GM21576 (cell line): ENCODE data around the gene KRT6A.
"Not testable (repeated sequence)": the region's sequence is repeated elsewhere in the genome, so short reads cannot be mapped to it uniquely, and the experiment has no call there.

Experiments
- ATAC-seq: cut with Tn5 transposase; IDR thresholded peaks from one replicate; pipeline ENCODE4 v1.9.1; 2021; ENCODE audit warnings: mild to moderate bottlenecking, moderate library complexity; ENCODE audit not compliant: unreplicated experiment

The KRT6A gene

DNA sequence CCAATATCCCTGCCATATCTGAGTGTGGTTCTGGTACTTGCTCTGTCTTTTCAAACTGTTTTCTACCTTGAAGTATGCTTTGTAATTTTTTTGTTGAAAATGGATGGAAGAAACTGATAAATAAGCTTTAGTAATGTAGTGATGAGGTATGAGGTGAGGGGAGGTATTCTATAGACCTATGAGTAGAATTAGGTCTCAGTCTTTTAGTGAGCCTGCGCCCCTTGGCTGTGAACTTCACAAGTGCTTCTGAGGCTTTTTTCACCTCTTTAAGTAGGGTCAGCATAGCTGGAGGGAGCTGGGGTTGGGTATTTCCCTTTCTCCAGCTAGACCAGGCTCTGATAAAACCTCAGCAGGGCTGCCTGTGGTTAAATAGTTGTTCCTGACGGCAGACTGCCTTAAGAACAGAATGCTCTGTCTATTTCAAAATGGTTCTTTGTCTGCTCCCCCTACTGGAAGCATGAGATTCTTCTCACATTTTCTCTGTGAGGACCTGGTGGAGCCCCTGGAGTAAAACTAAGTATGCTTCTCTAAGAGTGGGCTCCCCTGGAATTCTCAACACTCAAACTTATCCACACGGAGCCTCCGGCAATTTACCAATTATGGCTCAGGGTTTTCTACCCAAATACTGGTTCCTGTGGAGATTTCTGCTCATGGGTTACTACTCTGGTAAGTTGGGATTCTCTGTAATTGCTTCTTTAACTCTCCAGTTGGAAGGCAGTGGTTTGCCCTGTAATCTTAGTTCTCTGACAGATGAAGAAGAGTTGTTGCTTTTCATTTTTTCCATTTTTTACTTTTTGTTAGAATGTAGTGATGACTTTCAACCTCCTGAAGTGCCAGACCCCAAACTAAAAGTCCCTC lies 14.0 kb upstream of the KRT6A start:
- ATAC-seq, result no peak

GRCh38 chr12:52502877-52503276 lies 9.8 kb upstream of the KRT6A start:
- no peak for ATAC-seq

DNA sequence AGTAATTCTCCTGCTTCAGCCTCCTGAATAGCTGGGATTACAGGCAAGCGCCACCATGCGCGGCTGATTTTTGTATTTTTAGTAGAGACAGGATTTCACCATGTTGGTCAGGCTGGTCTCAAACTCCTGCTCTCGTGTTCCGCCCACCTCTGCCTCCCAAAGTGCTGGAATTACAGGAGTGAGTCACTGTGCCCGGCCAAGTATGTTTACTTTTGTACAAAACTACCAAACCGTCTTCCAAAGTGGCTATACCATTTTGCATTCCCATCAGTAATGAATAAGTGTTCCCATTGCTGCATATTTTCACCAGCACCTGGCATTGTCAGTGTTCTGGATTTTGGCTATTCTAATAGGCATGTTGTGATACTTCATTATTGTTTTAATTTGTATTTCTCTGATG lies 8.4 kb upstream of the KRT6A start:
- ATAC-seq, result no peak

DNA sequence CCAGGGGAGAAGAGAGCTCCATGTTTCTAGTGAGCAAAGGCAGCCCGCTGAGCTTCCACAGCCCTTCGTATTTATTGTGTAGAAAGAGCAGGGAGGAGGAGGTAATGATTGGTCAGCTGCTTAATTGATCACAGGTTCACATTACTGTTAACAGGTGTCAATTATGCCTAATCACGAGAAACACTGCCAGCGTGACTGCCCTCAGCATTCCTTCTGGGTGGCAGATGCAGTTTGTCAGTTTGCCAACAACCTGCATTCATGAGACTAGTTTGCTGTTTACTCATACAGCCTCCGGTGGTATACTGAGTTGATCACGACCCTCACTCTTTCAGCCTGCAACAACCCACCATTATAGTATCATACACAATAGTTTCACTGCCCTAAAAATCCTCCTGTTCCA lies 7.5 kb upstream of the KRT6A start:
- not testable (repeated sequence) for ATAC-seq

GRCh38 chr12:52499806-52500560 lies 6.9 kb upstream of the KRT6A start:
- ATAC-seq, result no peak

DNA sequence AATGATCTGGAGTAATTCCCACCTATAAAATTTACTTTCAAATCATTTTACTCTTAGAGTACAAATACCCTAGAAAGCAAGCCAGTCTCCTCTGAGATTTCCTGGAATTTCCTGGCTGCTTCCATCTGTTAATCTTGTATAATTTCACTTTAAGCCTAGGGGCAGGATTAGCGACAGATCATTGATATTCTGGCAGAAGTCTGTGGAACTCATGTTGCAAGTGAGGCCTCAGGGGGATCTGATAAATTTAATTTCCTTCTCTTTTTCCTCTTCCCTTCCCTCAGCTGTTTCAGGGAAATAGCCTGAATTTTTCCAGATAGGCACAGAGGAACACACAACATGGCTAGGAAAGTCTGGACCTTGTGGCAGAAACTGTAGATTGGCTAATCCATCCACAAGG lies 5.9 kb upstream of the KRT6A start:
- no peak for ATAC-seq

DNA sequence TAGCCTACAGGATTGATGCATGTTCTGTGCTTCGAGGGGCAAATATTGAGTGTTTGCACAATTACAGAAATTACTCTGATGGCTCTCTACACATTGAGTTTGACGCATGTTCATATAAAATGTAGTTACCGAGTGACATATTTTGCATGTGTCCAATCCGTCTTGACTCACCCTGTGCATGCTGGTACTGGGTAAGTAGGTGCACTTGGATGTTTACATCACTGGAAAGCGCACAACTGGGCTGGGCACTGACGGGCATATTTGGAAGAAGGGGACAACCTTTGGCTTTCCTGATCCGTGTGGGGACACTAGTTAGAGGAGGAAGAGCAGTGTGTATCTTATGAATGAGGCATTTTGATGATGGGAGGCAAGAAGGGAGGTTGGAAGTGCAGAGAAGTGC lies 4.9 kb upstream of the KRT6A start:
- ATAC-seq, result no peak

- ATAC-seq, result no peak
These were observed 3.6 kb upstream of the KRT6A start for GRCh38 chr12:52496590-52497071.

GRCh38 chr12:52496054-52496453 lies 3.0 kb upstream of the KRT6A start:
- no peak for ATAC-seq

DNA sequence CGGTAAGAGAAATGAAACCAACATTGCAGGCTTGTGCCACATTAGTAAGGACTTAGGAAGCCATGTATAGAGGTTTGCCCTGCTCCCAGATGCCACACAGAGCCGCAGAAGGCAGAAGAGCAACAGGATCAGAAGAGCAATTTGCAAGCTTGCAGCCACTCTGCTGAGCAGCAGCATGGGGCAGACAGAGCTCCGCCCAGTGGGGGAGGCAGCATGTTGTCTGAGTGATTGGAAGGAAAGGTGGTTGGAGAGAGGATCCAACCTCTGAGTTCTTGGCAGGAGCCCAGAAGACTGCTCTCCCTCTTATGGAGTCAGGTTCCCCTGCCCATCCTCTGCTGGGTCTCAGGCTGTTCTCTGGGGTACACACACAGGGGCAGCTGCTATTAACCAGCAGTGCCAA lies 2.3 kb upstream of the KRT6A start:
- no peak for ATAC-seq

GRCh38 chr12:52494518-52494917 lies 1.5 kb upstream of the KRT6A start:
- no peak for ATAC-seq

DNA sequence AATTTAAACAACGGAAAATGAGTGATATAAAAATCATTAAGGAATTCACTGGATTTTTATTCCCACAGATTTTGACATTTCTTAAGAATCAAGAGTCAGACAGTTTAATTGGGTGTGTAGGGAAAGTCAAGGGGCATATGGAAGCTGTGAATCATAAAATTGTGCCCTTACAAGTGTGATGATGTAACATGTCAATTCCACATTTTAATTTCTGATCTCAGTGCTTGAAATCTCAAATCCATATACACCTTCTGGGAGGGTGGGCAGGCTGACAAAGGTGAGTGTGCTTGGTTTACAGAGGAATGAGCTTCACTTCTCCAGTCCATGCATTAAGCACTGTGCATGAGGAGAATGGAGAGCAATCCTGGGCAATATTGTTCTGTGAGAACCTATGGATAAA lies 1.0 kb upstream of the KRT6A start:
- ATAC-seq, result no peak

- ATAC-seq, result not testable (repeated sequence)
These were observed 652 bp downstream of the KRT6A start for GRCh38 chr12:52492405-52492804.

DNA sequence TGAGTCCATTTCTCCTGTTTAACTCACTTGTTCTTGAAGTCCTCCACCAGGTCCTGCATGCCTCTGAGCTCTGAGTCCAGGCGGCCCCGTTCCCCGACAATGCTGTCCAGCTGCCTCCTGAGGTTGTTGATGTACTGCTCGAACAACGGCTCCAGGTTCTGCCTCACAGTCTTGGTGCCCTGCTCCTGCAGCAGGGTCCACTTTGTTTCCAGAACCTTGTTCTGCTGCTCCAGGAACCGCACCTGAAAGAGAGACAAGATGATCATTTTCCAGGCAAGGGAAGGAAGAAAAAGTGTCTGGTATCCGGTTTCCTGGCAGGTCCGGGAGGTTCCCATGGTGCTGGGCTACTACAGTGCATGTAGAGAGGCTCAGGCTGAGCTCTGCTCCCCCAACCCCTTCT lies 1.6 kb downstream of the KRT6A start:
- ATAC-seq, result not testable (repeated sequence)

- ATAC-seq, result no peak
These were observed 4.3 kb downstream of the KRT6A start for GRCh38 chr12:52488736-52489135.

DNA sequence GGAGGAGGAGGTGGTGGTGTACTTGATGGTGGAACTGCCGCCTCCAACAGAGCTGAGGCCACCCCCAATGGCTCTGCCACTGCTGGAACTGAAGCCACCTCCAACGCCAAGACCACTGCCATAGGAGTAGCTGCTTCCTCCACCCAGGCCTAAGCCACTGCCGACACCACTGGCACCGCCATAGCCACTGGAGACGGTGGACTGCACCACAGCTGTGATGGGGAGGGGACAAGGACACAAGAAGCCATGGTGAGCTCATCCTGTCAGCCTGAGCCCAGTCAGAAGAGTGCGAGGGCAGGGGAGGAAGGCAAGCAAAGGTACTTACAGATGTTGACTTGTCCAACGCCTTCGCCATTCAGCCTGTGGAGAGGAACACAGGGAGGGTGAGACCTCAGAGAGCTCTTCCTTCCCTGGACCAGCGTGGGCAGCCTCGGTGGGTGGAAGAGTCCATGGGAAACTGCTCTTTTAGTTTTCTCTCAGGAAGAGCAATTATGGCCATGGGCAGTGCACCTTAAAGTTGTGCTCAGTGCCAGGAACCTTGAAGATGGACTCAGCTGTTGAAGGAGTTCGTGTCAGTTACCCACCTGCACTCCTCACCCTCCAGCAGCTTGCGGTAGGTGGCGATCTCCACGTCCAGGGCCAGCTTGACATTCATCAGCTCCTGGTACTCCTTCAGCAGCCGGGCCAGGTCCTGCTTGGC lies 5.2 kb downstream of the KRT6A start:
- not testable (repeated sequence) for ATAC-seq

DNA sequence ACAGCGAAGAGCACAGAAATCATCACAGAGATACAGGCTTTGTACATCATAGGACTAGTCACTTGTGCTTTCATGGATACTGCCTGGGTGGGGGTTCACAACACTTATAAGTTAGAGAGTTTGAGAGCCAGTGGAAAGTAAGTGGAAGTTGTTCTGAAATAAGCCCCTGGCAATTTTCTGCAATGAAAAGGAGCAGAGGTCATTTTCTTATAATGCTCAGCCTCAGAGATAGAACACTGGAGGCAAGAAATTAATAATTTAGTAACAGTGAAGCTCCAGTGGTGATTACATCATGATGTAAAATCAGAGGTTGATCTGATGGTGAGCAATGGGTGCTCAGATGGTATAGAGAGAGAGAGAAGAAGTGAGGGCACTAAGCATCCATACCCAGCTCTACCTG lies 5.8 kb downstream of the KRT6A start:
- no peak for ATAC-seq

DNA sequence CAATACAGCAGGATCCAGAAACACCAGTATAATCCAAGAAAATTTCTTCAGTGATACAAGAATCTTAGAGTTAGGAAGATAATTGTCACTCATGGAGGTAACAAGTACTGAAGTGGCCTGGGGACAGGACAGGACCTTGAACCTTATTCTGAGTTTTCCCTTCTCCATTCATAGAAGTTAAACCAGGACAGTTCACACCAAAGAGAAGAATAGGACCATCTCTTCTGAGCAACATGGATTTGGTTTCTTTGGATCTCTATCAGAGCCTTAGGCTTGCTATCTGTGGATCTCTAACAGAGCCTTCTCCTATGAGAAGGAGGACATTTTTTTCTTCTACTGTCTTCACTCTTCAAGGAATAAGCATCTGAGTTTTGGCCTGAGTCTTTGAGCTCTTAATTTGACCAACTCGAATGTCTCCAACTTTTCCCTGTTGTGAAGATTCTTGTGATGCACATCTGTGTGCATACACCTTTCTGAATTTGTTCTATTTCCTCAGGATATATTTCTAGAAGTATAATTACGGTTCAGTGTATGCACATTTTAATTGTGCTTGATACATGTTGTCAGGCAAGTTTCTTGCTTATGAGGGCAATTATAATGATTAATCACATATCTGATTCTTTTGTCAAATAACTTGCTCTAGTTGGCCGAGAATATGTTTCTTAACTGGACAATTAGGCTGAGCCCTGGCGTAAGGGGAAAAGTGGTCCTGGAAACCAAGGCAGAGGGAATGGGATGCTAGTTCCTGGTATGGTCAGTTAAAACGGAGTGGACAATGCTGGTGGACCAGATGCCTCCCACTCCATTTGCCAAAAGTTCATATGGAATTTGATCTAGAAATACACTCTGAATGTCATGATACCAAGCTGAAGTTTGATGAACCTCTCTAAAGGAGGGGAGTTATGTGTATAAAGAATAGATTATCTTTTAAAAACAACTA lies 6.6 kb downstream of the KRT6A start:
- no peak for ATAC-seq

- no peak for ATAC-seq
These were observed 13.0 kb downstream of the KRT6A start for GRCh38 chr12:52480073-52480472.

GRCh38 chr12:52477651-52478050 lies 15.4 kb downstream of the KRT6A start:
- no peak for ATAC-seq
